Activated CD8-positive, alpha-beta T cell treated with anti-CD3 and anti-CD28 coated beads for 36 hours (primary cell): Measurements from ENCODE around the gene TLX1. TPM values are rescaled to one million over a fixed set of nuclear protein-coding genes. Genes with fewer than 3 reads are reported as not detected.

Source experiments
- ATAC-seq: fragments of 200-7000 bp; cut with Tn5 transposase; one replicate; pipeline ENCODE4 v1.10.0; 2021; ENCODE audit warnings: mild to moderate bottlenecking, moderate library complexity
- CTCF ChIA-PET: fragments of 350-600 bp; sonication (Branson Sonifier 250); formaldehyde crosslinking; loops from one replicate; lab custom pipeline; 2021; ENCODE audit warnings: antibody characterized with exemption; lab: Charles Lee
- POLR2A ChIA-PET: fragments of 350-600 bp; sonication (Branson Sonifier 250); formaldehyde crosslinking; loops from one replicate; lab custom pipeline; 2021; ENCODE audit warnings: antibody characterized with exemption; lab: Charles Lee
- DNase-seq: peaks from one replicate; pipeline ENCODE4 v3.0.0-alpha.2; 2020
- H3K27ac Mint-ChIP-seq: one replicate; pipeline ENCODE4 v1.8.0; 2021; ENCODE audit warnings: mild to moderate bottlenecking, mixed read lengths
- H3K27me3 Mint-ChIP-seq: one replicate; pipeline ENCODE4 v1.8.0; 2021; ENCODE audit warnings: mixed read lengths
- H3K36me3 Mint-ChIP-seq: one replicate; pipeline ENCODE4 v1.8.0; 2021; ENCODE audit warnings: low read depth, mixed read lengths
- H3K4me1 Mint-ChIP-seq: one replicate; pipeline ENCODE4 v1.8.0; 2021; ENCODE audit warnings: low read depth, mixed read lengths
- H3K4me3 Mint-ChIP-seq: one replicate; pipeline ENCODE4 v1.8.0; 2021; ENCODE audit warnings: mild to moderate bottlenecking, moderate library complexity, mixed read lengths
- H3K9me3 Mint-ChIP-seq: one replicate; pipeline ENCODE4 v1.8.0; 2021; ENCODE audit warnings: mixed read lengths
- intact Hi-C: fragments of 100-400 bp; cut with micrococcal nuclease; formaldehyde crosslinking; loops from one replicate; pipeline ENCODE4 v1.10.0; 2022
- total RNA-seq, 2 experiments: library from RNA; stranded (reverse); gene quantifications; one replicate each; pipeline ENCODE4 v1.2.3, GENCODE V29; 2021
- TF ChIP-seq, protein P1 (sequence below): fragments of 200-600 bp; IDR thresholded peaks from one replicate; pipeline ENCODE4 v1.8.0; 2022; ENCODE audit warnings: antibody characterized with exemption, mild to moderate bottlenecking

The TLX1 gene
- total RNA-seq, 2 experiments from 2014 or later, result not detected

DNA sequence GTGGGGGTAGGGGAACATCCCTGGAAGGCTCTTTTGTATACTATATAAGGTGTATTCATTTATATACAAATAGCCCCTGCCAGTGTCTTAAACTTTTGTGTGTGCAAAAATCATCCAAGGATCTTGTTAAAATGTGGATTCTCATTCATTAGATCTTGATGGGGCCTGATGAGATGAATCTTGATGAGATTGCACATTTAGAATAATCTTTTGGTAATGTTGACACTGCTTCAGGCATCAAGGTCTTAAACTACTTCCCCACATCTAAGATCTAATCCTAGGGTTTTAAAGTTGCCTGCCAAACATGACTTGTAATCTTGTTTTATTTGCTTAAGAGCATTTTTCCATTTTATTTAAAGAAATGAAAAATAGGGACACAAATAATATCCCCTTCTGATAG lies 13.0 kb downstream of the TLX1 start:
- no peak for ATAC-seq
- POLR2A ChIA-PET, result no interaction called here
- intact Hi-C loops, result no loop called here

DNA sequence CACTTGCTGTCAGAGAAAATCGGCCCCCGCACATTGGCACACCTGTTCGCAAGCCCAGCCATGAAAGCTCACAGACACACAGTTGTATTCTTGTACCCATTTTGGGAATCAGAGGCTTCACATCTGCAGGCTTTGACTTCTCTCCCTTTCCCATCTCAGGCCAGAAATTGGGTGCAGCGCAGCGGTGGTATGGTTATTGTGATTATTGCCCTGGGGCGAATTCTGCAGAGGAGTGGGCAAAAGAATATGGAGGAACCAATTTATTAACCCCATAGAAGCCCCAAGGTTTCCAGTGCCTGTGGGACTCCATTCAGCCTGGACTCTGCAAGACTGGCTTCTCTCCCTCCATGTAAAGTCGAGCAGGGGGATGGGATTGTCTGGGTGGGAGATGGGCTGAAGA lies 14.0 kb downstream of the TLX1 start:
- TF ChIP-seq, protein P1, sequence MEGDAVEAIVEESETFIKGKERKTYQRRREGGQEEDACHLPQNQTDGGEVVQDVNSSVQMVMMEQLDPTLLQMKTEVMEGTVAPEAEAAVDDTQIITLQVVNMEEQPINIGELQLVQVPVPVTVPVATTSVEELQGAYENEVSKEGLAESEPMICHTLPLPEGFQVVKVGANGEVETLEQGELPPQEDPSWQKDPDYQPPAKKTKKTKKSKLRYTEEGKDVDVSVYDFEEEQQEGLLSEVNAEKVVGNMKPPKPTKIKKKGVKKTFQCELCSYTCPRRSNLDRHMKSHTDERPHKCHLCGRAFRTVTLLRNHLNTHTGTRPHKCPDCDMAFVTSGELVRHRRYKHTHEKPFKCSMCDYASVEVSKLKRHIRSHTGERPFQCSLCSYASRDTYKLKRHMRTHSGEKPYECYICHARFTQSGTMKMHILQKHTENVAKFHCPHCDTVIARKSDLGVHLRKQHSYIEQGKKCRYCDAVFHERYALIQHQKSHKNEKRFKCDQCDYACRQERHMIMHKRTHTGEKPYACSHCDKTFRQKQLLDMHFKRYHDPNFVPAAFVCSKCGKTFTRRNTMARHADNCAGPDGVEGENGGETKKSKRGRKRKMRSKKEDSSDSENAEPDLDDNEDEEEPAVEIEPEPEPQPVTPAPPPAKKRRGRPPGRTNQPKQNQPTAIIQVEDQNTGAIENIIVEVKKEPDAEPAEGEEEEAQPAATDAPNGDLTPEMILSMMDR, result no peak
- Mint-ChIP-seq H3K4me3 (no peak overlapping the region), H3K27ac (no peak overlapping the region), H3K9me3 (no peaks in the 10 kb centered on the region), H3K36me3 (no peaks in the 10 kb centered on the region), H3K27me3 (peaks cover 76% of the 10 kb centered on the region), H3K4me1 (peaks cover 7% of the 10 kb centered on the region)
- ATAC-seq (no peak), DNase-seq (no peak)
- intact Hi-C loops, result no loop called here
- ChIA-PET CTCF (interaction anchor here (6.6 to 13.6 kb wide), 2 partner anchors 13 to 48 kb away, joined by 93 to 507 read pairs; no protein-coding TSS in a partner anchor), POLR2A (no interaction called here)

More for the DNA sequence above, 13.0 kb downstream of the TLX1 start:
- peaks cover 11% of the 10 kb centered on the region for H3K4me1 Mint-ChIP-seq
- H3K27me3 Mint-ChIP-seq, result peaks cover 79% of the 10 kb centered on the region
- CTCF ChIA-PET, result interaction anchor here (4.1 to 13.6 kb wide), 3 partner anchors 14 to 102 kb away, joined by 46 to 507 read pairs (median 93); no protein-coding TSS in a partner anchor
- no peaks in the 10 kb centered on the region for H3K36me3 Mint-ChIP-seq
- no peaks in the 10 kb centered on the region for H3K9me3 Mint-ChIP-seq
- no peak overlapping the region for H3K27ac Mint-ChIP-seq
- H3K4me3 Mint-ChIP-seq, result no peak overlapping the region
- TF ChIP-seq, protein P1, result no peak
- DNase-seq, result no peak

DNA sequence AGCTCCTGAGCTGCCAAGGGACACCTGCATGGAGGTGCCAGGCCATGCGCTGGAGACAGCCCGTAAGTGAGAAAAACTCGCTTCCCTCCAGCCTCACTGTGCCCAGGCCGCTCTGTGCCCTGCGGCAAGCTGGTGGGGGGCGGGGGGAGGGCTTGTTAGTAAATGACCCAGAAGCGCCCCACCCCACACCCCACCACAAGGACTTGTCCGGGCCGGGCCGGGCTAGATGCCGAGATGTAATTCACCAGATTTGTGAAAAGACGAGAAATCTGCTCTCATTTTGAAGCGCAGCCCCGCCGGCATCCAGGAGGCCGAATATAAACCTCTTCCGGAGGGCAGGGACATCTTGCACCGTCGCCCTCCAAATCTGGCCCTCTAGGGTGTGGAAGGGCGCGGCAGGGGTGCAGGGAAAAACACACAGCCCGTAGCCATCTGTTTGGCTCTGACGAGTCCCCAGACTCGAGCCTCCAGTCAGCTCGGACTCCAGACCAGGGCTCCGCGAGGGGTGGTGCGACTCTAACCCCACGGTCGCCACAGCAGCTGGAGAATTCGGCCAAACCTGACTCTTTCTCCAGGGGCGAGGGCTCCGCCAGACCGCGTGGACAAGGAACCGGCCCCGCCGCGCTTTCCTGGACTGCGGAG lies 14.8 kb downstream of the TLX1 start:
- ChIA-PET CTCF (interaction anchor here (1.0 to 13.6 kb wide), 4 partner anchors 15 to 96 kb away, joined by 3 to 507 read pairs (median 4); no protein-coding TSS in a partner anchor), POLR2A (no interaction called here)
- Mint-ChIP-seq H3K36me3 (no peaks in the 10 kb centered on the region), H3K9me3 (no peaks in the 10 kb centered on the region), H3K27ac (no peak overlapping the region), H3K27me3 (peaks cover 72% of the 10 kb centered on the region), H3K4me1 (peaks cover 3% of the 10 kb centered on the region), H3K4me3 (no peak overlapping the region)
- intact Hi-C loops, result no loop called here
- no peak for ATAC-seq
- no peak for DNase-seq
- TF ChIP-seq, protein P1, result no peak

DNA sequence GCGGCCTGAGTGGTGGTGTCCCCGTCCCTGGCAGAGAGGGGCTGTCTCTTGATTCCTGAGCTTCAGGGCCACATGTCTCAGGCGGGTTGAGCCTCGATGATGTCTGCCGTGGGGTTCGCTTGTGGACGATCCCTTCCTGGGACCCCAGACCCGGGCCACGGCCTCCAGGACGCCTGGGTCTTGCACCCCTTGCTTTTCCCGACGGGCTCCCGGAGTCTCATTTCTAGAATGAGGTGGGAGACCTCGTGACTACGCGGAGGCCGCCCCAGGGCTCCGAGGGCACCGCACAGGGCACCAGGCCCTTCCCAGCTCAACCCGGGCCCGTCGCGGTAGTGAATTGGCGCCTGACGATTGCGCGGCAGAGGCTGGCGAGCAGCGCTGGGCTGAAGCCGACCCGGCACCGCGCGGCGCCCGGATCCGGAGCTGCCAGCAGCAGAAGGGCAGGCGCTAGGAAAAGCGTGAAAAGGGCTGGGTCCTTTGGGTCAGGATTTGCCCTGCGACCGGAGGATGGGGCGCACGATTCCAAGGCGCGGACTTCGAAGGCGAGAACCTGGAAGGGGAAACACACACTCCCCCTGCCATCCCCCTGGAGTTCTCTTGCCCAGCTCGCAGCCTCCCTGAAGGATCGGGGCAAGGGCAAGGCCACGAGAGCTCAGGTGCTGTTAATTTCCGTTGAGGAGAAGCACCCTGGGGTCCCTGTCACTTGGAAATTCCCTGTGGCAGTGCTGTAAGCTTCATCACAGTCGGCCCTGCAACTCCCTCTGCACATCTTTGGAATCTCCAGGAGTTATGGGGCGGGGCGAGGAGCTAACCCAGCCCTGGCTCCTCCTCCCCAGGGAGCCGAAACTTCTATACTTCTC lies 15.5 kb downstream of the TLX1 start:
- ATAC-seq (no peak), DNase-seq (no peak)
- TF ChIP-seq, protein P1, result no peak
- Mint-ChIP-seq H3K4me1 (peaks cover 3% of the 10 kb centered on the region), H3K36me3 (no peaks in the 10 kb centered on the region), H3K9me3 (no peaks in the 10 kb centered on the region), H3K27ac (no peak overlapping the region), H3K27me3 (peaks cover 68% of the 10 kb centered on the region), H3K4me3 (no peak overlapping the region)
- ChIA-PET POLR2A (no interaction called here), CTCF (interaction anchor here (0.7 to 13.6 kb wide), 6 partner anchors 14 to 97 kb away, joined by 3 to 507 read pairs (median 3); no protein-coding TSS in a partner anchor)
- intact Hi-C loops, result no loop called here
